Skeletal muscle satellite cell (primary cell): ENCODE data around the gene PRDM8.

Source experiments
- H3K27me3 ChIP-seq: 2 replicates; pipeline ENCODE4 v1.7.0; 2013; ENCODE audit warnings: low read length; ENCODE audit not compliant: control insufficient read depth, insufficient read depth
- H3K36me3 ChIP-seq: 2 replicates; pipeline ENCODE4 v1.7.0; 2013; ENCODE audit warnings: mild to moderate bottlenecking, control low read depth, low read length; ENCODE audit not compliant: insufficient read depth
- H3K4me1 ChIP-seq: 2 replicates; pipeline ENCODE4 v1.7.0; 2013; ENCODE audit warnings: low read length; ENCODE audit not compliant: control insufficient read depth, insufficient read depth
- H3K4me2 ChIP-seq: 2 replicates; pipeline ENCODE4 v1.7.0; 2013; ENCODE audit warnings: mild to moderate bottlenecking, low read length
- H3K4me3 ChIP-seq: 2 replicates; pipeline ENCODE4 v1.7.0; 2013; ENCODE audit warnings: low read length
- H3K9ac ChIP-seq: 2 replicates; pipeline ENCODE4 v1.7.0; 2013; ENCODE audit warnings: mild to moderate bottlenecking, low read depth, low read length, moderate library complexity
- H3K9me3 ChIP-seq: replicated peaks from 2 replicates; pipeline ENCODE4 v1.7.0; 2013; ENCODE audit warnings: mild to moderate bottlenecking, control low read depth, low read length

The PRDM8 gene

GRCh38 chr4:80195441-80196140, 1.7 kb upstream of the PRDM8 start:
- no peak overlapping the region for H3K4me3 ChIP-seq
- no peaks in the 10 kb centered on the region for H3K36me3 ChIP-seq
- H3K9ac ChIP-seq, result no peak overlapping the region
- H3K9me3 ChIP-seq, result no peaks in the 10 kb centered on the region
- H3K4me1 ChIP-seq, result peaks cover 18% of the 10 kb centered on the region
- H3K27me3 ChIP-seq, result no peaks in the 10 kb centered on the region
- no peak overlapping the region for H3K4me2 ChIP-seq

GRCh38 chr4:80196259-80196921, 913 bp upstream of the PRDM8 start:
- peak overlapping the region; percentile 66 for H3K4me3 ChIP-seq
- H3K9me3 ChIP-seq, result no peaks in the 10 kb centered on the region
- H3K9ac ChIP-seq, result no peak overlapping the region
- no peaks in the 10 kb centered on the region for H3K27me3 ChIP-seq
- H3K4me2 ChIP-seq, result peak overlapping the region; percentile 80
- peaks cover 18% of the 10 kb centered on the region for H3K4me1 ChIP-seq
- H3K36me3 ChIP-seq, result peaks cover 3% of the 10 kb centered on the region

- H3K9ac ChIP-seq, result peak overlapping the region; percentile 48
- H3K4me1 ChIP-seq, result peaks cover 18% of the 10 kb centered on the region
- H3K4me3 ChIP-seq, result peak overlapping the region; percentile 66
- peaks cover 4% of the 10 kb centered on the region for H3K36me3 ChIP-seq
- H3K27me3 ChIP-seq, result no peaks in the 10 kb centered on the region
- H3K4me2 ChIP-seq, result peak overlapping the region; percentile 80
- no peaks in the 10 kb centered on the region for H3K9me3 ChIP-seq
These were observed 518 bp downstream of the PRDM8 start for GRCh38 chr4:80197601-80198440.

- Histone ChIP-seq H3K9ac (peak overlapping the region; percentile 48), H3K4me2 (peak overlapping the region; percentile 80), H3K36me3 (peaks cover 4% of the 10 kb centered on the region), H3K27me3 (no peaks in the 10 kb centered on the region), H3K9me3 (no peaks in the 10 kb centered on the region), H3K4me1 (peaks cover 12% of the 10 kb centered on the region), H3K4me3 (no peak overlapping the region)
These were observed 1.1 kb downstream of the PRDM8 start for GRCh38 chr4:80198441-80198837.

GRCh38 chr4:80199004-80199560, 1.8 kb downstream of the PRDM8 start:
- peaks cover 9% of the 10 kb centered on the region for H3K4me1 ChIP-seq
- H3K9me3 ChIP-seq, result no peaks in the 10 kb centered on the region
- H3K36me3 ChIP-seq, result peaks cover 4% of the 10 kb centered on the region
- H3K9ac ChIP-seq, result no peak overlapping the region
- no peaks in the 10 kb centered on the region for H3K27me3 ChIP-seq
- H3K4me2 ChIP-seq, result no peak overlapping the region
- H3K4me3 ChIP-seq, result no peak overlapping the region

- H3K9ac ChIP-seq, result no peak overlapping the region
- no peaks in the 10 kb centered on the region for H3K27me3 ChIP-seq
- peaks cover 9% of the 10 kb centered on the region for H3K4me1 ChIP-seq
- no peak overlapping the region for H3K4me2 ChIP-seq
- H3K4me3 ChIP-seq, result no peak overlapping the region
- peaks cover 4% of the 10 kb centered on the region for H3K36me3 ChIP-seq
- no peaks in the 10 kb centered on the region for H3K9me3 ChIP-seq
These were observed 2.6 kb downstream of the PRDM8 start for GRCh38 chr4:80199947-80200346.

GRCh38 chr4:80201252-80202151, 4.2 kb downstream of the PRDM8 start:
- Histone ChIP-seq H3K9ac (peak overlapping the region; percentile 73), H3K4me3 (peak overlapping the region; percentile 73)

GRCh38 chr4:80202190-80202711, 4.9 kb downstream of the PRDM8 start:
- Histone ChIP-seq H3K9ac (peak overlapping the region; percentile 73), H3K36me3 (peaks cover 4% of the 10 kb centered on the region), H3K4me1 (peaks cover 5% of the 10 kb centered on the region), H3K9me3 (no peaks in the 10 kb centered on the region), H3K4me3 (peak overlapping the region; percentile 73), H3K27me3 (no peaks in the 10 kb centered on the region), H3K4me2 (peak overlapping the region; percentile 83)

More at GRCh38 chr4:80201252-80202151, 4.2 kb downstream of the PRDM8 start:
- peak overlapping the region; percentile 83 for H3K4me2 ChIP-seq
- peaks cover 9% of the 10 kb centered on the region for H3K4me1 ChIP-seq
- H3K36me3 ChIP-seq, result peaks cover 4% of the 10 kb centered on the region
- H3K27me3 ChIP-seq, result no peaks in the 10 kb centered on the region
- H3K9me3 ChIP-seq, result no peaks in the 10 kb centered on the region

GRCh38 chr4:80202741-80203553, 5.6 kb downstream of the PRDM8 start:
- Histone ChIP-seq H3K4me1 (peaks cover 5% of the 10 kb centered on the region), H3K9me3 (no peaks in the 10 kb centered on the region), H3K36me3 (peaks cover 4% of the 10 kb centered on the region), H3K4me2 (peak overlapping the region; percentile 83), H3K27me3 (no peaks in the 10 kb centered on the region), H3K9ac (peak overlapping the region; percentile 73), H3K4me3 (peak overlapping the region; percentile 73)
